ENCODE data around the gene SLC25A38.

Gene SLC25A38

DNA sequence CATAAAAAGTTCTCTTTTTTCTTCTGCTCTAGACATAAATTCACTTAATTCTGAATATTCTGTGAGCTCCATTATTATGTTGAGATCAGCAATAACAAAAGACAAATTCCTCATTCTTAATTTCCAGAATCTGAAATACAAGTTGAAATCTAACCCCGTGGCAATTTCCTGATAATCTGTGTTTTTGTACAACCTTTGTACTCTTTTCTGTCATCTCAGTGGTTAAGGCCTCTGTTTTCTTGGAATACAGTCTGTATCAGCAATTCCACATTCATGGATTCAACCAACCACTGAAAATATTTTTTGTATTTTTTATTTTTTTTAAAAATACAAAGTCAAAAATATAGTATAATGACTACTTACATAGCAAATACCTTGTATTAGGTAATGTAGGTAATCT lies 45.0 kb upstream of the SLC25A38 start:
- Histone ChIP-seq H3K4me3 (replicated peaks; ENCODE audit: insufficient read depth, low read length) (no peak overlapping the region), H3K27ac (replicated peaks) (no peak overlapping the region), H3K27me3 (ENCODE audit: insufficient read depth, poor library complexity, severe bottlenecking) (no peaks in the 10 kb centered on the region)
- TF ChIP-seq GABPA (IDR thresholded peaks at IDR 0.05; ENCODE audit: low read depth) (no peak), POLR2AphosphoS5 (IDR thresholded peaks at IDR 0.05; ENCODE audit: low read depth) (no peak), SPI1 (IDR thresholded peaks at IDR 0.05; ENCODE audit: borderline replicate concordance, low read depth) (no peak)
- TF ChIP-seq, protein P1, sequence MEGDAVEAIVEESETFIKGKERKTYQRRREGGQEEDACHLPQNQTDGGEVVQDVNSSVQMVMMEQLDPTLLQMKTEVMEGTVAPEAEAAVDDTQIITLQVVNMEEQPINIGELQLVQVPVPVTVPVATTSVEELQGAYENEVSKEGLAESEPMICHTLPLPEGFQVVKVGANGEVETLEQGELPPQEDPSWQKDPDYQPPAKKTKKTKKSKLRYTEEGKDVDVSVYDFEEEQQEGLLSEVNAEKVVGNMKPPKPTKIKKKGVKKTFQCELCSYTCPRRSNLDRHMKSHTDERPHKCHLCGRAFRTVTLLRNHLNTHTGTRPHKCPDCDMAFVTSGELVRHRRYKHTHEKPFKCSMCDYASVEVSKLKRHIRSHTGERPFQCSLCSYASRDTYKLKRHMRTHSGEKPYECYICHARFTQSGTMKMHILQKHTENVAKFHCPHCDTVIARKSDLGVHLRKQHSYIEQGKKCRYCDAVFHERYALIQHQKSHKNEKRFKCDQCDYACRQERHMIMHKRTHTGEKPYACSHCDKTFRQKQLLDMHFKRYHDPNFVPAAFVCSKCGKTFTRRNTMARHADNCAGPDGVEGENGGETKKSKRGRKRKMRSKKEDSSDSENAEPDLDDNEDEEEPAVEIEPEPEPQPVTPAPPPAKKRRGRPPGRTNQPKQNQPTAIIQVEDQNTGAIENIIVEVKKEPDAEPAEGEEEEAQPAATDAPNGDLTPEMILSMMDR (IDR thresholded peaks at IDR 0.05; ENCODE audit: insufficient read depth, low read length): no peak
- TF ChIP-seq, protein P2, sequence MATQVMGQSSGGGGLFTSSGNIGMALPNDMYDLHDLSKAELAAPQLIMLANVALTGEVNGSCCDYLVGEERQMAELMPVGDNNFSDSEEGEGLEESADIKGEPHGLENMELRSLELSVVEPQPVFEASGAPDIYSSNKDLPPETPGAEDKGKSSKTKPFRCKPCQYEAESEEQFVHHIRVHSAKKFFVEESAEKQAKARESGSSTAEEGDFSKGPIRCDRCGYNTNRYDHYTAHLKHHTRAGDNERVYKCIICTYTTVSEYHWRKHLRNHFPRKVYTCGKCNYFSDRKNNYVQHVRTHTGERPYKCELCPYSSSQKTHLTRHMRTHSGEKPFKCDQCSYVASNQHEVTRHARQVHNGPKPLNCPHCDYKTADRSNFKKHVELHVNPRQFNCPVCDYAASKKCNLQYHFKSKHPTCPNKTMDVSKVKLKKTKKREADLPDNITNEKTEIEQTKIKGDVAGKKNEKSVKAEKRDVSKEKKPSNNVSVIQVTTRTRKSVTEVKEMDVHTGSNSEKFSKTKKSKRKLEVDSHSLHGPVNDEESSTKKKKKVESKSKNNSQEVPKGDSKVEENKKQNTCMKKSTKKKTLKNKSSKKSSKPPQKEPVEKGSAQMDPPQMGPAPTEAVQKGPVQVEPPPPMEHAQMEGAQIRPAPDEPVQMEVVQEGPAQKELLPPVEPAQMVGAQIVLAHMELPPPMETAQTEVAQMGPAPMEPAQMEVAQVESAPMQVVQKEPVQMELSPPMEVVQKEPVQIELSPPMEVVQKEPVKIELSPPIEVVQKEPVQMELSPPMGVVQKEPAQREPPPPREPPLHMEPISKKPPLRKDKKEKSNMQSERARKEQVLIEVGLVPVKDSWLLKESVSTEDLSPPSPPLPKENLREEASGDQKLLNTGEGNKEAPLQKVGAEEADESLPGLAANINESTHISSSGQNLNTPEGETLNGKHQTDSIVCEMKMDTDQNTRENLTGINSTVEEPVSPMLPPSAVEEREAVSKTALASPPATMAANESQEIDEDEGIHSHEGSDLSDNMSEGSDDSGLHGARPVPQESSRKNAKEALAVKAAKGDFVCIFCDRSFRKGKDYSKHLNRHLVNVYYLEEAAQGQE (IDR thresholded peaks at IDR 0.05; ENCODE audit: insufficient replicate concordance, low read depth): no peak
- no peak for DNase-seq (ENCODE audit: low read depth in 1 of 2, low spot score in 1 of 2)

DNA sequence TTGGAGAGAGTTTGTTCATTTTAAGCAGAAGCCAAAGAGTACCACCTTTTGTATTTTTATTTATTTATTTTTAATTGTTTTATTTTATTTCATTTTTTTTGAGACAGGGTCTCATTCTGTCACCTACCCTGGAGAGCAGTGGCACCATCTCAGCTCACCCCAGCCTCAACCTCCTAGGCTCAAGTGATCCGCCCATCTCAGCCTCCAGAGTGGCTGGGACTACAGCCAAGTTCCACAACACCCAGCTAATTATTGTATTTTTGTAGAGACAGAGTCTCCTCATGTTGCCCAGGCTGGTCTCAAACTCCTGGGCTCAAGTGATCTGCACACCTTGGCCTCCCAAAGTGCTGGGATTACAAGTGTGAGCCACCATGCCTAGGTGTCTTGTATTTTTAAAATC lies 44.1 kb upstream of the SLC25A38 start:
- H3K27ac ChIP-seq (replicated peaks): no peak overlapping the region
- no peaks in the 10 kb centered on the region for H3K27me3 ChIP-seq (ENCODE audit: insufficient read depth, poor library complexity, severe bottlenecking)
- TF ChIP-seq, protein P2 (IDR thresholded peaks at IDR 0.05; ENCODE audit: insufficient replicate concordance, low read depth): no peak
- TF ChIP-seq, protein P1 (IDR thresholded peaks at IDR 0.05; ENCODE audit: insufficient read depth, low read length): no peak
- TF ChIP-seq SPI1 (IDR thresholded peaks at IDR 0.05; ENCODE audit: borderline replicate concordance, low read depth) (no peak), POLR2AphosphoS5 (IDR thresholded peaks at IDR 0.05; ENCODE audit: low read depth) (no peak), GABPA (IDR thresholded peaks at IDR 0.05; ENCODE audit: low read depth) (no peak)
- no peak overlapping the region for H3K4me3 ChIP-seq (replicated peaks; ENCODE audit: insufficient read depth, low read length)
- DNase-seq (ENCODE audit: low read depth in 1 of 2, low spot score in 1 of 2): no peak

DNA sequence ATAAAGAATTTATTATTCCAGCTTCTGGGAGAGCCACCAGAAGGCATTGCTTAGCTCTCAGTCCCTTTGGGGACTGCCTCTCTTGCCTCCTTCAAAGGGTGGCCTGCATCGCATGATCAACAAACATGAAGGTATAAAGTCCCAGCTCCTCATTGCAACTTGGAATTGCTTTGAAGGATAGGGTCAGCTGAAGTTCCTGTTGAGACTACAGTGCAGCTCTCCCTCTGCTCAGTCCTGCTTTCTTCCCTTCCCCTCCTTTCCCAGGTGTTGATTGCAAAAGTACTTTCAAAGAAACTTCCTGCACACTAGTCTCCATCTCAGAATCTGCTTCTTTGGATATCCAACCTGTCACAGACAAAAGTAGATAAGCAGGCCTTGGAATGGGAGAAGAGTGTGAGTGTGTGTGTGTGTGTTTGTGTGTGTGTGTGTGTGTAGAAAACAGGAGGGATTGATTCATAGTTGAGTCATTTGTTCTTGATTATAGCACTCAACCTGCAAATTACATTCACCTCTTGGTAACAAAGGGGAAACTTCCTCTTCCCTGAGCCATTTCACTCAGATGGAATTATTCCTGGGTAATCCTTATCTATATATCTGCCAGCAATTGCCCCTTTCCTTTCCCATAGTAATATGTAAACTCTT lies 40.0 kb upstream of the SLC25A38 start:
- TF ChIP-seq POLR2AphosphoS5 (IDR thresholded peaks at IDR 0.05; ENCODE audit: low read depth): no peak
- no peak for TF ChIP-seq SPI1 (IDR thresholded peaks at IDR 0.05; ENCODE audit: borderline replicate concordance, low read depth)
- TF ChIP-seq, protein P1 (IDR thresholded peaks at IDR 0.05; ENCODE audit: insufficient read depth, low read length): no peak
- TF ChIP-seq, protein P2 (IDR thresholded peaks at IDR 0.05; ENCODE audit: insufficient replicate concordance, low read depth): no peak
- TF ChIP-seq GABPA (IDR thresholded peaks at IDR 0.05; ENCODE audit: low read depth): no peak
- Histone ChIP-seq H3K27me3 (ENCODE audit: insufficient read depth, poor library complexity, severe bottlenecking) (no peaks in the 10 kb centered on the region), H3K27ac (replicated peaks) (no peak overlapping the region), H3K4me3 (replicated peaks; ENCODE audit: insufficient read depth, low read length) (no peak overlapping the region)
- DNase-seq (ENCODE audit: low read depth in 1 of 2, low spot score in 1 of 2): no peak

All from HL-60 (cell line).